ENCODE measurements around the gene PCNX2. TPM values are rescaled to one million over a fixed set of nuclear protein-coding genes. Genes with fewer than 3 reads are reported as not detected.

PCNX2 gene
- total and polyA plus RNA-seq, 2 donors (not counting 1 experiment from before 2014, with no cell fraction given) = 17.6 to 34.7 TPM

GRCh38 chr1:233157245-233157644, 138.3 kb downstream of the PCNX2 start:
- Histone ChIP-seq H3K9me3 (ENCODE audit: control extremely low read depth in 1 of 3, control insufficient read depth in 2 of 3, insufficient read depth in 1 of 3, low read length in 2 of 3) (no peaks in the 10 kb centered on the region), H3K4me2 (replicated peaks; ENCODE audit: low read depth, low read length, poor library complexity, severe bottlenecking) (no peak overlapping the region), H3K4me3 (ENCODE audit: control extremely low read depth in 1 of 5, extremely low read depth in 1 of 5, insufficient read depth in 1 of 5, low read depth in 2 of 5, low read length in 4 of 5) (no peak overlapping the region), H3K27ac (ENCODE audit: low read length in 2 of 2) (no peak overlapping the region), H3K4me1 (ENCODE audit: control insufficient read depth in 2 of 2, insufficient read depth in 2 of 2, low read length in 2 of 2) (no peaks in the 10 kb centered on the region), H3K27me3 (replicated peaks in 1 of 4; ENCODE audit: control extremely low read depth in 1 of 4, control insufficient read depth in 3 of 4, insufficient read depth in 4 of 4, low read length in 3 of 4) (no peaks in the 10 kb centered on the region), H3K36me3 (replicated peaks in 1 of 2; ENCODE audit: control extremely low read depth in 1 of 2, control insufficient read depth in 1 of 2, extremely low read depth in 1 of 2, insufficient read depth in 2 of 2, low read length in 1 of 2) (no peaks in the 10 kb centered on the region), H3K9ac (ENCODE audit: low read length) (no peak overlapping the region), H2AFZ (ENCODE audit: insufficient read depth, low read depth, low read length, poor library complexity, severe bottlenecking) (no peak overlapping the region), H3K79me2 (ENCODE audit: control insufficient read depth, insufficient read depth, low read length) (no peaks in the 10 kb centered on the region), H4K20me1 (ENCODE audit: control insufficient read depth, insufficient read depth, low read length, poor library complexity, severe bottlenecking) (no peaks in the 10 kb centered on the region)
- TF ChIP-seq EZH2 (IDR thresholded peaks at IDR 0.05; ENCODE audit: borderline replicate concordance, insufficient read depth, low read depth, low read length, poor library complexity, severe bottlenecking) (no peak), CTCF (IDR thresholded peaks at IDR 0.05) (no peak)
- Mint-ChIP-seq H3K4me1 (no peaks in the 10 kb centered on the region), H3K4me3 (no peak overlapping the region), H3K27me3 (no peaks in the 10 kb centered on the region), H3K9me3 (ENCODE audit: insufficient read depth) (no peaks in the 10 kb centered on the region), H3K27ac (no peak overlapping the region)
- CTCF ChIA-PET = no interaction called here
- no peak for DNase-seq
- intact Hi-C loops (cut with micrococcal nuclease) = no loop called here
- ATAC-seq (ENCODE audit: low read depth) = no peak
- POLR2A ChIA-PET = no interaction called here

GRCh38 chr1:233151861-233152260, 143.7 kb downstream of the PCNX2 start:
- no peaks in the 10 kb centered on the region for H3K79me2 ChIP-seq (ENCODE audit: control insufficient read depth, insufficient read depth, low read length)
- Mint-ChIP-seq H3K27ac (no peak overlapping the region), H3K27me3 (no peaks in the 10 kb centered on the region), H3K4me3 (no peak overlapping the region), H3K4me1 (no peaks in the 10 kb centered on the region), H3K9me3 (ENCODE audit: insufficient read depth) (no peaks in the 10 kb centered on the region)
- H3K4me3 ChIP-seq (ENCODE audit: control extremely low read depth in 1 of 5, extremely low read depth in 1 of 5, insufficient read depth in 1 of 5, low read depth in 2 of 5, low read length in 4 of 5) = no peak overlapping the region
- no peak for TF ChIP-seq CTCF (IDR thresholded peaks at IDR 0.05)
- TF ChIP-seq EZH2 (IDR thresholded peaks at IDR 0.05; ENCODE audit: borderline replicate concordance, insufficient read depth, low read depth, low read length, poor library complexity, severe bottlenecking) = no peak
- intact Hi-C loops (cut with micrococcal nuclease) = no loop called here
- DNase-seq (no peak), ATAC-seq (ENCODE audit: low read depth) (no peak)
- WGBS (ENCODE audit: insufficient coverage) = 100% methylated on average over 3 of the region's 6 CpGs
- H3K4me2 ChIP-seq (replicated peaks; ENCODE audit: low read depth, low read length, poor library complexity, severe bottlenecking) = no peak overlapping the region
- no peaks in the 10 kb centered on the region for H4K20me1 ChIP-seq (ENCODE audit: control insufficient read depth, insufficient read depth, low read length, poor library complexity, severe bottlenecking)
- H3K27me3 ChIP-seq (replicated peaks in 1 of 4; ENCODE audit: control extremely low read depth in 1 of 4, control insufficient read depth in 3 of 4, insufficient read depth in 4 of 4, low read length in 3 of 4) = no peaks in the 10 kb centered on the region
- no peak overlapping the region for H3K9ac ChIP-seq (ENCODE audit: low read length)
- H3K4me1 ChIP-seq (ENCODE audit: control insufficient read depth in 2 of 2, insufficient read depth in 2 of 2, low read length in 2 of 2) = no peaks in the 10 kb centered on the region
- ChIA-PET POLR2A (no interaction called here), CTCF (no interaction called here)
- H3K36me3 ChIP-seq (replicated peaks in 1 of 2; ENCODE audit: control extremely low read depth in 1 of 2, control insufficient read depth in 1 of 2, extremely low read depth in 1 of 2, insufficient read depth in 2 of 2, low read length in 1 of 2) = no peaks in the 10 kb centered on the region
- no peak overlapping the region for H3K27ac ChIP-seq (ENCODE audit: low read length in 2 of 2)
- no peaks in the 10 kb centered on the region for H3K9me3 ChIP-seq (ENCODE audit: control extremely low read depth in 1 of 3, control insufficient read depth in 2 of 3, insufficient read depth in 1 of 3, low read length in 2 of 3)
- H2AFZ ChIP-seq (ENCODE audit: insufficient read depth, low read depth, low read length, poor library complexity, severe bottlenecking) = no peak overlapping the region

Measured in B cell (primary cell).